Activated naive CD4-positive, alpha-beta T cell treated with anti-CD3 and anti-CD28 coated beads for 36 hours (primary cell): ENCODE data around the gene CERS6. TPM values are rescaled to one million over a fixed set of nuclear protein-coding genes. Genes with fewer than 3 reads are reported as not detected.
A peak's percentile ranks its signal among the peaks of the same experiment; 100 is the strongest.

Experiments used
- CTCF ChIA-PET: fragments of 350-600 bp; sonication (Branson Sonifier 250); formaldehyde crosslinking; loops from one replicate; lab custom pipeline; 2021; ENCODE audit warnings: antibody characterized with exemption; lab: Charles Lee
- DNase-seq: peaks from one replicate; pipeline ENCODE4 v3.0.0-alpha.2; 2020
- H3K27ac Mint-ChIP-seq: one replicate; pipeline ENCODE4 v1.8.0; 2021; ENCODE audit warnings: mild to moderate bottlenecking, mixed read lengths
- H3K27me3 Mint-ChIP-seq: one replicate; pipeline ENCODE4 v1.8.0; 2021; ENCODE audit warnings: low read depth, mixed read lengths
- H3K36me3 Mint-ChIP-seq: one replicate; pipeline ENCODE4 v1.8.0; 2021; ENCODE audit warnings: low read depth, mixed read lengths
- H3K4me1 Mint-ChIP-seq: one replicate; pipeline ENCODE4 v1.8.0; 2021; ENCODE audit warnings: low read depth, mixed read lengths
- H3K4me3 Mint-ChIP-seq: one replicate; pipeline ENCODE4 v1.8.0; 2021; ENCODE audit warnings: mild to moderate bottlenecking, moderate library complexity, mixed read lengths
- H3K9me3 Mint-ChIP-seq: one replicate; pipeline ENCODE4 v1.8.0; 2021; ENCODE audit warnings: mixed read lengths
- intact Hi-C: fragments of 100-400 bp; cut with micrococcal nuclease; formaldehyde crosslinking; loops from one replicate; pipeline ENCODE4 v1.15.1; 2023
- total RNA-seq, 2 experiments: library from RNA; stranded (reverse); gene quantifications; one replicate each; pipeline ENCODE4 v1.2.3, GENCODE V29; 2021

Gene CERS6
- total RNA-seq, 2 experiments from 2014 or later = 9.7 to 10.0 TPM

- Mint-ChIP-seq H3K27ac (no peak overlapping the region), H3K27me3 (no peaks in the 10 kb centered on the region), H3K9me3 (no peaks in the 10 kb centered on the region), H3K4me1 (peaks cover 30% of the 10 kb centered on the region), H3K36me3 (peaks cover 5% of the 10 kb centered on the region), H3K4me3 (no peak overlapping the region)
- CTCF ChIA-PET = no interaction called here
- no peak for DNase-seq
- intact Hi-C loops = no loop called here
These were observed 112.6 kb downstream of the CERS6 start for GRCh38 chr2:168568476-168569267.

GRCh38 chr2:168571061-168571460 is 115.0 kb downstream of the CERS6 start:
- H3K9me3 Mint-ChIP-seq = peaks cover 4% of the 10 kb centered on the region
- H3K4me3 Mint-ChIP-seq = no peak overlapping the region
- no peaks in the 10 kb centered on the region for H3K27me3 Mint-ChIP-seq
- no peak for DNase-seq
- intact Hi-C loops = no loop called here
- CTCF ChIA-PET = no interaction called here
- peaks cover 18% of the 10 kb centered on the region for H3K4me1 Mint-ChIP-seq
- no peak overlapping the region for H3K27ac Mint-ChIP-seq
- H3K36me3 Mint-ChIP-seq = peaks cover 6% of the 10 kb centered on the region

GRCh38 chr2:168573128-168573903 is 117.2 kb downstream of the CERS6 start:
- Mint-ChIP-seq H3K4me1 (peaks cover 11% of the 10 kb centered on the region), H3K36me3 (peaks cover 6% of the 10 kb centered on the region), H3K27ac (no peak overlapping the region), H3K9me3 (peaks cover 4% of the 10 kb centered on the region), H3K27me3 (no peaks in the 10 kb centered on the region), H3K4me3 (no peak overlapping the region)
- DNase-seq = no peak
- CTCF ChIA-PET = interaction anchor here (0.7 kb wide), 1 partner anchor 454 kb away, joined by 3 read pairs; no protein-coding TSS in a partner anchor
- intact Hi-C loops = no loop called here

- Mint-ChIP-seq H3K36me3 (peaks cover 4% of the 10 kb centered on the region), H3K27ac (no peak overlapping the region), H3K9me3 (peaks cover 4% of the 10 kb centered on the region), H3K4me1 (peaks cover 19% of the 10 kb centered on the region), H3K27me3 (no peaks in the 10 kb centered on the region), H3K4me3 (no peak overlapping the region)
- DNase-seq = no peak
- intact Hi-C loops = no loop called here
- CTCF ChIA-PET = interaction anchor here (0.6 to 0.8 kb wide), 2 partner anchors 70 to 142 kb away, joined by 3 to 4 read pairs; no protein-coding TSS in a partner anchor
These were observed 119.0 kb downstream of the CERS6 start for GRCh38 chr2:168574856-168575630.

- H3K4me1 Mint-ChIP-seq = peaks cover 44% of the 10 kb centered on the region
- H3K27me3 Mint-ChIP-seq = no peaks in the 10 kb centered on the region
- peaks cover 4% of the 10 kb centered on the region for H3K9me3 Mint-ChIP-seq
- H3K27ac Mint-ChIP-seq = no peak overlapping the region
- DNase-seq = no peak
- peaks cover 4% of the 10 kb centered on the region for H3K36me3 Mint-ChIP-seq
- intact Hi-C loops = no loop called here
- CTCF ChIA-PET = interaction anchor here (0.8 kb wide), 1 partner anchor 26 kb away, joined by 3 read pairs; no protein-coding TSS in a partner anchor
- H3K4me3 Mint-ChIP-seq = no peak overlapping the region
These were observed 121.8 kb downstream of the CERS6 start for GRCh38 chr2:168577885-168578284.

GRCh38 chr2:168583064-168583709 is 127.1 kb downstream of the CERS6 start:
- intact Hi-C loops = loop anchor here (1.0 to 5.0 kb wide), 3 partner anchors 127 to 371 kb away; partner anchors contain the start of gene CERS6
- Mint-ChIP-seq H3K4me3 (no peak overlapping the region), H3K9me3 (no peaks in the 10 kb centered on the region), H3K4me1 (peaks cover 62% of the 10 kb centered on the region), H3K36me3 (peaks cover 5% of the 10 kb centered on the region), H3K27me3 (no peaks in the 10 kb centered on the region), H3K27ac (peak overlapping the region; percentile 20)
- CTCF ChIA-PET = no interaction called here
- DNase-seq = peak; percentile 20

- CTCF ChIA-PET = interaction anchor here (0.6 kb wide), 2 partner anchors 80 to 95 kb away, joined by 3 to 4 read pairs; no protein-coding TSS in a partner anchor
- H3K27ac Mint-ChIP-seq = peak overlapping the region; percentile 22
- no peaks in the 10 kb centered on the region for H3K9me3 Mint-ChIP-seq
- H3K36me3 Mint-ChIP-seq = peaks cover 5% of the 10 kb centered on the region
- no peaks in the 10 kb centered on the region for H3K27me3 Mint-ChIP-seq
- peaks cover 64% of the 10 kb centered on the region for H3K4me1 Mint-ChIP-seq
- intact Hi-C loops = loop anchor here (1.0 to 5.0 kb wide), 3 partner anchors 128 to 372 kb away; partner anchors contain the start of gene CERS6
- DNase-seq = no peak
- no peak overlapping the region for H3K4me3 Mint-ChIP-seq
These were observed 127.8 kb downstream of the CERS6 start for GRCh38 chr2:168583710-168584521.

GRCh38 chr2:168584911-168585310 is 128.8 kb downstream of the CERS6 start:
- no peak overlapping the region for H3K4me3 Mint-ChIP-seq
- peak overlapping the region; percentile 6 for H3K27ac Mint-ChIP-seq
- intact Hi-C loops = loop anchor here (5.0 kb wide), 2 partner anchors 343 to 373 kb away; no protein-coding TSS in a partner anchor
- CTCF ChIA-PET = interaction anchor here (0.6 kb wide), 1 partner anchor 96 kb away, joined by 4 read pairs; no protein-coding TSS in a partner anchor
- H3K4me1 Mint-ChIP-seq = peaks cover 65% of the 10 kb centered on the region
- peaks cover 5% of the 10 kb centered on the region for H3K36me3 Mint-ChIP-seq
- H3K27me3 Mint-ChIP-seq = no peaks in the 10 kb centered on the region
- no peak for DNase-seq
- no peaks in the 10 kb centered on the region for H3K9me3 Mint-ChIP-seq

- Mint-ChIP-seq H3K4me1 (peaks cover 57% of the 10 kb centered on the region), H3K27ac (no peak overlapping the region), H3K27me3 (no peaks in the 10 kb centered on the region), H3K9me3 (no peaks in the 10 kb centered on the region), H3K4me3 (no peak overlapping the region), H3K36me3 (peaks cover 5% of the 10 kb centered on the region)
- intact Hi-C loops = no loop called here
- CTCF ChIA-PET = no interaction called here
- DNase-seq = no peak
These were observed 129.6 kb downstream of the CERS6 start for GRCh38 chr2:168585700-168586099.

- H3K4me3 Mint-ChIP-seq = no peak overlapping the region
- CTCF ChIA-PET = interaction anchor here (0.6 kb wide), 1 partner anchor 260 kb away, joined by 3 read pairs; no protein-coding TSS in a partner anchor
- no peaks in the 10 kb centered on the region for H3K9me3 Mint-ChIP-seq
- H3K27me3 Mint-ChIP-seq = no peaks in the 10 kb centered on the region
- intact Hi-C loops = no loop called here
- peaks cover 47% of the 10 kb centered on the region for H3K4me1 Mint-ChIP-seq
- peaks cover 5% of the 10 kb centered on the region for H3K36me3 Mint-ChIP-seq
- no peak overlapping the region for H3K27ac Mint-ChIP-seq
- DNase-seq = no peak
These were observed 131.2 kb downstream of the CERS6 start for GRCh38 chr2:168587307-168587706.
